DND-41 (cell line): ENCODE data around the gene KIF20B.

Experiments used
- ATAC-seq: fragments of 200-7000 bp; cut with Tn5 transposase; 3 replicates; pipeline ENCODE4 v1.9.1; 2021; ENCODE audit warnings: low read depth; ENCODE audit not compliant: insufficient read depth
- DNase-seq: peaks from one replicate; pipeline ENCODE4 v3.0.0-alpha.2; 2020
- H2AFZ ChIP-seq: 2 replicates; pipeline ENCODE4 v1.6.0; 2012; ENCODE audit warnings: low read depth, low read length
- H3K27ac ChIP-seq: 2 replicates; pipeline ENCODE4 v1.5.1; 2012; ENCODE audit warnings: low read length, inconsistent platforms
- H3K27me3 ChIP-seq: fragments of 200-600 bp; sonication (generic); 2 replicates; pipeline ENCODE4 v1.6.0; 2012; ENCODE audit warnings: low read length, mild to moderate bottlenecking, inconsistent platforms; ENCODE audit not compliant: insufficient read depth, poor library complexity
- H3K36me3 ChIP-seq: 2 replicates; pipeline ENCODE4 v1.5.1; 2012; ENCODE audit warnings: low read length, inconsistent platforms; ENCODE audit not compliant: insufficient read depth
- H3K4me1 ChIP-seq: 2 replicates; pipeline ENCODE4 v1.5.1; 2012; ENCODE audit warnings: mild to moderate bottlenecking, low read length; ENCODE audit not compliant: insufficient read depth
- H3K4me2 ChIP-seq: 2 replicates; pipeline ENCODE4 v1.6.0; 2012; ENCODE audit warnings: mild to moderate bottlenecking, moderate library complexity, low read length, inconsistent platforms; ENCODE audit not compliant: insufficient read depth
- H3K4me3 ChIP-seq, 2 experiments: fragments of 200-600 bp in 1 of 2; shearing (Covaris generic) in 1 of 2; 2 replicates each; pipeline ENCODE4 v1.5.1; 2012 to 2016; ENCODE audit warnings: inconsistent platforms in 2 of 2, low read length in 2 of 2, mild to moderate bottlenecking in 2 of 2, low read depth in 1 of 2, moderate library complexity in 1 of 2
- H3K79me2 ChIP-seq: 2 replicates; pipeline ENCODE4 v1.6.0; 2012; ENCODE audit warnings: low read length, inconsistent platforms; ENCODE audit not compliant: insufficient read depth
- H3K9ac ChIP-seq: 2 replicates; pipeline ENCODE4 v1.6.0; 2012; ENCODE audit warnings: low read depth, mild to moderate bottlenecking, inconsistent platforms, low read length, moderate library complexity
- H3K9me3 ChIP-seq: 2 replicates; pipeline ENCODE4 v1.5.1; 2012; ENCODE audit warnings: low read length, moderate library complexity, mild to moderate bottlenecking, inconsistent platforms; ENCODE audit not compliant: insufficient read depth, severe bottlenecking
- H4K20me1 ChIP-seq: 2 replicates; pipeline ENCODE4 v1.6.0; 2012; ENCODE audit warnings: low read length; ENCODE audit not compliant: insufficient read depth
- EZH2 ChIP-seq: IDR thresholded peaks from 3 replicates; pipeline ENCODE4 v1.6.1; 2012; ENCODE audit warnings: borderline replicate concordance, low read depth, mild to moderate bottlenecking, moderate library complexity, low read length, inconsistent platforms; ENCODE audit not compliant: severe bottlenecking
- TF ChIP-seq, protein P1 (sequence below): IDR thresholded peaks from 2 replicates; pipeline ENCODE4 v1.5.1; 2012; ENCODE audit warnings: borderline replicate concordance, low read length, moderate library complexity, mild to moderate bottlenecking; ENCODE audit not compliant: poor library complexity, severe bottlenecking; ENCODE audit errors: extremely low read depth

Gene KIF20B

DNA sequence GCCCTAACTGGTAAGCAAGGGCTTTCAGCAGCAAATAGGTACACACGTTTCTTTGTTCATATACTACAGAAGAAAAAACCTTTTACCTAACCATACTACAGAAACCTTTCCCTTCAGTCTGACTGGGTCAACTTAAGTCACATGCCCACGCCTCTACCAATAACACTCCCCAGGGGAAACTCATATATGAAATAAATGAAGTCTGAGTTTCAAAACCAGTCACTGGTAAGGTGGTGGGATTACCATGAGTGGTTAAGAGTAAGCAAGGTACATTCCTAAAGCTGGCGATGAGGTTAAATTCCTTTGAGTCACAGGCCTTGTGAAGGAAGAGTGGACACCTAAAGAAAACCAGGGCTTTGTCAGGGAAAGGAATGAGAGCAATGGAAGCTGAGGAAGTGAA lies 21.4 kb upstream of the KIF20B start:
- Histone ChIP-seq H2AFZ (no peak overlapping the region), H3K9me3 (no peaks in the 10 kb centered on the region), H3K79me2 (no peaks in the 10 kb centered on the region), H3K36me3 (no peaks in the 10 kb centered on the region), H3K9ac (no peak overlapping the region), H3K4me3 (no peak overlapping the region), H3K27me3 (peaks cover 4% of the 10 kb centered on the region), H3K27ac (no peak overlapping the region), H3K4me2 (no peak overlapping the region), H3K4me1 (no peaks in the 10 kb centered on the region), H4K20me1 (no peaks in the 10 kb centered on the region)
- ATAC-seq (no peak), DNase-seq (no peak)
- TF ChIP-seq, protein P1, sequence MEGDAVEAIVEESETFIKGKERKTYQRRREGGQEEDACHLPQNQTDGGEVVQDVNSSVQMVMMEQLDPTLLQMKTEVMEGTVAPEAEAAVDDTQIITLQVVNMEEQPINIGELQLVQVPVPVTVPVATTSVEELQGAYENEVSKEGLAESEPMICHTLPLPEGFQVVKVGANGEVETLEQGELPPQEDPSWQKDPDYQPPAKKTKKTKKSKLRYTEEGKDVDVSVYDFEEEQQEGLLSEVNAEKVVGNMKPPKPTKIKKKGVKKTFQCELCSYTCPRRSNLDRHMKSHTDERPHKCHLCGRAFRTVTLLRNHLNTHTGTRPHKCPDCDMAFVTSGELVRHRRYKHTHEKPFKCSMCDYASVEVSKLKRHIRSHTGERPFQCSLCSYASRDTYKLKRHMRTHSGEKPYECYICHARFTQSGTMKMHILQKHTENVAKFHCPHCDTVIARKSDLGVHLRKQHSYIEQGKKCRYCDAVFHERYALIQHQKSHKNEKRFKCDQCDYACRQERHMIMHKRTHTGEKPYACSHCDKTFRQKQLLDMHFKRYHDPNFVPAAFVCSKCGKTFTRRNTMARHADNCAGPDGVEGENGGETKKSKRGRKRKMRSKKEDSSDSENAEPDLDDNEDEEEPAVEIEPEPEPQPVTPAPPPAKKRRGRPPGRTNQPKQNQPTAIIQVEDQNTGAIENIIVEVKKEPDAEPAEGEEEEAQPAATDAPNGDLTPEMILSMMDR, result no peak
- no peak for TF ChIP-seq EZH2

DNA sequence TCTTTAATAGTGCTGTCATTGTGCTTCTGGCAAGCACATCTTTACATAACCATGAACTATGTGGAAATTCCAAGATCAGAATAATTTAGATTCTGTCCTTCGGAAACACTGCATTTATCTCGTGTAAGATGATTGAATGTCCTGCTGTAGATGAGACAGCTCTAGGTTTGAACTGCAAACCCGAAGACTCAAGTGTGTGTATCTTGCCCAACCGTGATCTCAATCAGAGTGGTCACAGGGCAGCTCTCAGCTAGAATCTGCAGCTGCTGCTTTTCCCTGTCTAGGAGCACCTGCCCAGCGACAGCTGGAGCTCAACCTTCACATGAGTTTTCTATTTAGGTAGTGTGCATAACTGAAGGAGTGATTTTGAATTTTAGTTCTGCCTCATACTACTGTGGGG lies 17.5 kb upstream of the KIF20B start:
- H3K36me3 ChIP-seq, result no peaks in the 10 kb centered on the region
- no peak overlapping the region for H2AFZ ChIP-seq
- no peak overlapping the region for H3K9ac ChIP-seq
- no peak overlapping the region for H3K27ac ChIP-seq
- TF ChIP-seq, protein P1, result no peak
- TF ChIP-seq EZH2, result no peak
- H3K27me3 ChIP-seq, result peaks cover 4% of the 10 kb centered on the region
- H3K4me3 ChIP-seq, result no peak overlapping the region
- no peaks in the 10 kb centered on the region for H3K79me2 ChIP-seq
- peaks cover 3% of the 10 kb centered on the region; the same call in 1 of the 2 replicates for H3K4me1 ChIP-seq
- no peak overlapping the region for H3K4me2 ChIP-seq
- H3K9me3 ChIP-seq, result no peaks in the 10 kb centered on the region
- ATAC-seq (no peak), DNase-seq (no peak)
- H4K20me1 ChIP-seq, result no peaks in the 10 kb centered on the region

DNA sequence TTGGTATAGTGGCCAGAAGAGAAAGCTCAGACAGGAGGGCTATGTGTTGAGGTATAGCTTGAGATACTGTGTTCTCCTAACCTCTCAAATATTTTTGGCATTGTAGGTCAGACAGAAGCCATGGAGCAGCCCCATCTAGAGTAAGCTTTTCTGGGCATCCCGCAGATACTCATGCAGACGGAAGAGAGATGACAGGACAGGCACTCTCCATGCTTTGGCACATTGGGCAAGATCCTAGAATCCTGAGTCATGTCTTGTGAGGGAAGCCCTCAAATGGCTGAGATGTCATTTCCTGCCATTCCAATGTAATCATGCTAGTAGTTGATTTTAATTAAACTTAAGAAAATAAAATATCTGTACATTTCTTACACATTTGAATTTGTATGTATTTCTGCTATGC lies 16.8 kb upstream of the KIF20B start:
- H3K27ac ChIP-seq, result no peak overlapping the region
- no peak for ATAC-seq
- peaks cover 3% of the 10 kb centered on the region; the same call in 1 of the 2 replicates for H3K4me1 ChIP-seq
- no peaks in the 10 kb centered on the region for H4K20me1 ChIP-seq
- no peak overlapping the region for H3K4me3 ChIP-seq
- H3K9me3 ChIP-seq, result no peaks in the 10 kb centered on the region
- no peak overlapping the region for H3K4me2 ChIP-seq
- no peak for TF ChIP-seq EZH2
- TF ChIP-seq, protein P1, result no peak
- peaks cover 4% of the 10 kb centered on the region for H3K27me3 ChIP-seq
- H3K79me2 ChIP-seq, result no peaks in the 10 kb centered on the region
- H3K9ac ChIP-seq, result no peak overlapping the region
- no peaks in the 10 kb centered on the region for H3K36me3 ChIP-seq
- H2AFZ ChIP-seq, result no peak overlapping the region
- DNase-seq, result no peak

DNA sequence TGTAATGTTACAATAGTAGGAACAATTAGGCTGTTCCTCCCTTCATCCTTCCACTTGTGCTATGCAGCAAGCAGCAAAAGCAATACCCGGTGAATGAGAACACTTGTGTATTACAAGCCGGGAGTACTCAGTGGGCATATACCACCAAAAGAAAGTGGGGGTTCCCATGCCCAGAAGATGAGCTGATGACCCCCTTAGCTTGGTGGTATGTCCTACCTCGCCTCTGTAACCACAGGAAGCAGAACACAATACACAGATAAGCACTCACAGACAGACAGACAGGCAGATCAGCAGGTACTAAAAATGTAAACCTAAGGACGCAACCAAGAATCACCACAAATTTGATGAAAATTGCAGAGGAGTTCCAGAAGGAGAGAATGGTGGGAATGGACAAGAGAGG lies 15.5 kb upstream of the KIF20B start:
- no peaks in the 10 kb centered on the region for H3K36me3 ChIP-seq
- ATAC-seq, result peak; percentile 64; the same call in 2 of the 3 replicates

More for the DNA sequence above, 15.5 kb upstream of the KIF20B start:
- Histone ChIP-seq H4K20me1 (no peaks in the 10 kb centered on the region), H3K4me3 (no peak overlapping the region), H3K9me3 (no peaks in the 10 kb centered on the region), H3K4me1 (peaks cover 3% of the 10 kb centered on the region; the same call in 1 of the 2 replicates), H2AFZ (no peak overlapping the region), H3K9ac (no peak overlapping the region), H3K79me2 (no peaks in the 10 kb centered on the region), H3K27me3 (peaks cover 4% of the 10 kb centered on the region), H3K4me2 (no peak overlapping the region), H3K27ac (no peak overlapping the region)
- peak; percentile 27 for DNase-seq
- TF ChIP-seq EZH2, result no peak
- TF ChIP-seq, protein P1, result no peak
